GM18502 (cell line): ENCODE data around the gene C1QTNF8.

Source experiments
- ATAC-seq: cut with Tn5 transposase; IDR thresholded peaks from one replicate; pipeline ENCODE4 v1.9.1; 2021; ENCODE audit warnings: mild to moderate bottlenecking; ENCODE audit not compliant: unreplicated experiment, poor library complexity

The C1QTNF8 gene, protein sequence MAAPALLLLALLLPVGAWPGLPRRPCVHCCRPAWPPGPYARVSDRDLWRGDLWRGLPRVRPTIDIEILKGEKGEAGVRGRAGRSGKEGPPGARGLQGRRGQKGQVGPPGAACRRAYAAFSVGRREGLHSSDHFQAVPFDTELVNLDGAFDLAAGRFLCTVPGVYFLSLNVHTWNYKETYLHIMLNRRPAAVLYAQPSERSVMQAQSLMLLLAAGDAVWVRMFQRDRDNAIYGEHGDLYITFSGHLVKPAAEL

DNA sequence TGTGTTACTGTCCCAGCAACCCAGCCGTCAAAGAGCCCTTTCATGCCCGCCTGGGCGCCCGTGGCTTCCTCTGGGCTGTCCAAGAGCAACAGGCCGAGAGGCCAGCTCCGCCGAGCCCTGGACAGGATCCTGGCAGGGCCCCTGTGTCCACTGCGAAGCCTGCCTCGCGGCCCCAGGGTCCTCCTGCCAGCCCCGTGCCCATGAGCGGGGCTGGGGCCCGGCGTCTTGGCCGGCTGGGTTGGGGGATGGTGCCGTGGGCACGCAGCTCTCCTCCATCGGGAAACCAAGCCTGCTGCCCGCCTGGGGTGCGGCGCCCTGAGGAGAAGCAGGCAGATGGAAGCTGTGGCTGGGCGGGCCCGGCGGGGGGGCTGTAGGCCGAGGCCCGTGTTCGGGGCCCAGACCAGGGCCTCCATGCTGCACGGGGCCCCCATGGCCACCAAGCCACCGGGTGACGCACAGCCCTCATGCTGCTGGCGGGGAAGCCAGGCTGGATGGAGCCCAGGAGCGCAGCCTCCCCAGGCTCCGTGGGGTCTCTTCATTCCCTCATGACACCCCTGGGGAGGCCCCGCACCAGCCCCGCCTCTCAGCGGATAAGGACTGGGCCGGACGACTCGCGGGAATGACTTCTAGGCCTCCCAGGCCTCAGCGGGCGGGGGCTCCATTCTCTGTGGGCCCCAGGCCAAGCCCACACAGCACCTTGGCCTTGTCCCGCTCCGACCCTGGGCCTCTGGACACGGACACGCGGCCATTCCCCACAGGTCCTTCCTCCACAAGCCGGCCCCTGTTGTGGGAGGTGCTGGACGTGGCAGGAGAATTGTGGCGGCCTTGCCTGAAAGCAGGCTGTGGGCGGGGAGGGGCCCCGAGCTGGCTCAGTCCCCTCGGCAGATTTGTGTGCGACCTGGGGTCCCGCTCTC lies at the start of gene C1QTNF8:
TSS of gene C1QTNF8 (minus strand) at position 76 of the 914 bp plus-strand sequence. CDS start 1,322 bp downstream, outside the sequence.
- no peak for ATAC-seq

DNA sequence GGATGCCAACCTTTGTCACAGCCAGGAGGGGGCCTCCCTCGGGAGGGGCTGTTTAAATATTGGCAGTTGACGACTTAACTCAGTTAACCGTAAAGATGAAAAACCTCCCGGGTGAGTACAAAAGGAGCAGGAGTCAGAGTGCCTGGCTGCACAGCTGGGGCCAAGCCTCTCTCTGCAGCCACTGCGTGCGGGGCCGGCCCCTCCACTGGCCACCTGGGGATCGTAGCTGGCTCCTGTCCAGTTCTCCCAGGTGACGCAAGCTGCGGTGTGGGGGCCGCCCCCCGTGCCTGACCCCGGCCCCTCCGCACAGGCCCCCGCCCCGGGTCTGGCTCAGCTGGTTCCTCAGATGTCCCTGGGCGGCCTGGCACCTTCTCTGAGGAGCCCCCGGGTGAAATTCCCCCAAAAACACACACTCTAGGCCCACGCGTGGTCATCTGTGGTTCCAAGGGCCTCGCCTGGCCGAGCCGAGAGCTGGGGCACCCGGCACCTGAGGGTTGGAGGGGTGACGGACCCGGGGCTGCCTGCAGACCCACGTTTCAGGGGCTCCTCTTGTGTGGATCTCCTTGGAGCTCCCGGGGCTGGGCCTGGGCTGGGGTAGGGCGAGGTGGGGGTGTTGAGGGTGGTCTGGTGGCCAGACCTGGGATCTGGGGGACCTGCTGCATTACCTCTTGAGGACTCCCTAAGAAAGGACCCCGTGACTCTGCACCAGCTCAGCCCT lies 49.5 kb upstream of the C1QTNF8 start:
- ATAC-seq, result no peak

DNA sequence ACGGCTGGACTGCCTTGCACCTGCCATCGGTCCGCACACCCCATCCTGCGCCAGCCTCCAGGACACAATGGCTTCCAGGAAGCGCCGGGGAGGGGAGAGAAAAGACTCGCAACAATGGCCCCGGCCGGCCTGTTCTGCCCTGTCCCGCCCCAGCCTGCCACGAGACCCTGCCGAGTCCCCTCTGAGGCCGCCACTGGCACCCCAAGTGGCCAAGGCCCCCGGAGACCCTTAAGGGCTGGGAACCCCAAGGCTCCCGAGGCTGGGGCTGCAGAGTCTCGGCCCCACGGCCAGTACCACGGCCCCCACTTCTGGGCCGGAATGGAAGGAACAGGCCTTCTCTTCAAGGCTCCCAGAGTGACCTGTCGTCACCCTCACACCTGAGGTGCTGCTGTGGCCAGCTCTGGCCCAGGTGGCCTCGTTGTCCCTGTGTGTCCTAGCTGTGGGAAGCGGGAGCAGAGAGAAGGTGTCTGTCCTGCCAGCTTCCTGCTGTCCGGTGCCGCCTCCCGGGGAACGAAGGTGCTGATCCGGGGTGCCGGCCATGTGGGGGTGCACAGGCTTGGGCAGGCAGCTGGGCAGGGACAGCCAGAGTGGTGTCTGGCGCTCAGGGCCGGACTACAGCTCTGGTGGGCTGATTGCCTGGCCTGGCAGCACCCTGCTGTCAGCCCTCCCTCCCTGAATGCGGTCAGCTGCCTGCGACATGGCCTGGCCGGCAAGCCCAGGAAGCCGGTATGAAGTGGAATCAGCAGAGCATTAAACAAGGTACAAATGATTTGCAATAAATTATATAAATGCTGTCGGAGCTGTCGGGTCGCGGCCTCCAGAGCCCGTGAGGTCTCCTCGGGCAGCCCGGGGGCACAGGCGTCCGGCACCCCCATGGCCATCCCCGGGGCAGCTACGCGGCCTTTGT lies 48.7 kb upstream of the C1QTNF8 start:
- no peak for ATAC-seq

DNA sequence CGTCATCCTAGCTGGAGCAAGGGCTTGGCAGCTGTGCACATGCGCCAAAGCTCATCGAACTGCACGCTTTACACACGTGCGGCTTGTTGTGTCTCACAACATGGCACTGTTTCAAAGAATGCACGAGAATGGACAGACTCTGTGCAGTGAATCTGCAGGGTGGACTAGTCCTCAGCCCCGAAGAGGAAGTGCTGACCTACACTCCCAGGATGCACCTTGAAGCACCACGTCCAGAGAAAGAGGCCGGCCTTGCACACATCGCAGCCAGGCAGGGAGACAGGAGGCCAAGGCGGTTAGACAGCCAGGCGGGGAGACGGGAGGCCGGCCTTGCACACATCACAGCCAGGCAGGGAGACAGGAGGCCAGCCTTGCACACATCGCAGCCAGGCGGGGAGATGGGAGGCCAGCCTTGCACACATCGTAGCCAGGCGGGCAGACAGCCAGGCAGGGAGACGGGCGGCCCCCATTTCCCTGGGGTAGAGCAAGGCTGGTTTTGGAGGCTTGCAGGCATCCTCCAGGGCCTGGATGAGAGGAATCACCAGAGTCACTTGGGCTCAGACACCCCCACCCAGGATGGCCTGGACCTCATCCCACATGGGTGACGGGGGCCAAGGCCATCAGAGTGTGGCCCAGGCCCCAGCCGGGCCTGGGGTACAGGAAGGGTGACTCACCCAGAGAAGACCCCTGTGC lies 47.9 kb upstream of the C1QTNF8 start:
- no peak for ATAC-seq

DNA sequence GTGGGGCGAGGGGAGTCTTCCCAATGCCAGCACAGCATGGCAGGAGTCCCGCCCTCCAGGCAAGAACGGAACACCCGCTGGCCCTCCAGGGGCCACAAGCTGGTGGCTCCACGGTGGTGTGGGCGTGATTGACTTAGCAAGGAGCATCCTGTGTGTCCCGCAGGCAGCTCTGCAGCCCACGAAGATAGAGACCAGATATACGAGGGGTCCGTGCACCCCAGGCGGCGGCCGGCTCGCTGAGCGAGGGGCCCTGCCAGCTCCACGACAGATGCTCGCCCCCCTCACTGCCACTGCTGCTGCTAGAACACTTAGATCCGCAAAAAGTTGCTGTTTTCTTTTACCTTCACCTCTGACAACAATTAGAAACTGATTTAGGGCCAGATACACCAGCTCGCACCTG lies 46.9 kb upstream of the C1QTNF8 start:
- no peak for ATAC-seq

DNA sequence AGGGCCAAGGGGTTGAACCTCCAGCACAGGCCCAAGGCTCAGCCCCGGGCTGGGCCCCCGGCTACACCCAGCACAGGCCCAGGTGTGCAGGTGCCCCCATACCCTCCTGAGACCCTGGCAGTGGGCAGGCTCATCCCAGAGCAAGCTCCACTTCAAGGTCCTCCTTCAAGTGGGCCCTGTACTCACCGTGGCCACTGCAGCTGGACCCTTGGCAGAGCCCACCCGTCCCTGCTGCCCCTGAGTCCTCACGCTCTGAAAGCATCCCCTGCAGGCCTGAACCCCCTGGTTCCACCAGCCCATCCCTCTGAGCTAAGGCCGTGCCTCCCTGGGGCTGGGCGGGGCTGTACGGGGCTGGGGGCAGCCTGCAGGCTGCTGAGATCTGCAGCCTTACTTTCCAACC lies 45.7 kb upstream of the C1QTNF8 start:
- ATAC-seq, result no peak

DNA sequence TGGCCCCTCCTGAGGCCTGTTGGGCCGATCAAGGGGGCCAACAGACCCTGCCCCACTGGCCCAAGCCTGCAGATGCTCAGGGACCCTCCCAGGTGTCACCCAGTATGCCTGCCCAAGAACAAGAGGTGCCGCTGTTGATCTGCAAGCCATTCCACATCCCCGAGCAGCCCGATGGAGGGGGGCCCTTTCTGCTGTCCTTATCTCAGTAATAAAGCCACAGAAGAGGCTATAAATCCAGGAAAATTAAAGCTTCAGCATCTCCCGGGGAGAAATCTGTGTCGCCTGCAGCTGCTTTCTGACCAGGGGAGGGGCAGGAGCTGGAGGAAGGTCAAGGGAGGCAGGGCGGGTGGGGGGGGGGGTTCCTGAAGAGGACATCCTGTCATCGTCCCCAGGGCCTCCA lies 45.1 kb upstream of the C1QTNF8 start:
- no peak for ATAC-seq

DNA sequence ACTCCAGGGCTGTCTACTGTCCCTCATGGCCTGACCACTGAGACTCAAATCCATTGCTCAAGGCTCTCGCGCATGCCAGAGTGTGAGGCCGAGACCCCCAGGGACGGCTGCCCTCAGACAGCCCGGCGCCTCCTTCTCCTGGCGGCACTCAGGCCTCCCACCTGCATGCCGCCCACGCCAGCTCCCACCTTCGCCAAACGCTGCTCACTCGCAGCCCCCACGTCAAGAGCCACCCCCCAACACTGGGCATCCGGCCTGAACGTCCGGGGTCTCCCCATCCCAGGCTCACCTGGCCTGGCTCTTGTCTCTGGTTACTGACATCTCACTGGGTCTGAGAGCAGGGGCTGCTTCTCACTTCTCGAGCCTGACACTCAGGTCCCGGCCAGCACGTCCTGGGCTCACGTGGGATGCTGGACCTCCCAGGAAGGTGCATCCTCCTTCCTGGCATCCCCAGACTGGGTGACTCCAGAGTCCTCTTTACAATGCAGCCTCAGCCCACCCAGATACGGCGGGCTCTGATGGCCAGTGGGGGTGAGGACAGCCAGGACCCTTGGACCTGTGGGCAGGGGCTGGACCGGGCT lies 44.6 kb upstream of the C1QTNF8 start:
- ATAC-seq, result no peak

DNA sequence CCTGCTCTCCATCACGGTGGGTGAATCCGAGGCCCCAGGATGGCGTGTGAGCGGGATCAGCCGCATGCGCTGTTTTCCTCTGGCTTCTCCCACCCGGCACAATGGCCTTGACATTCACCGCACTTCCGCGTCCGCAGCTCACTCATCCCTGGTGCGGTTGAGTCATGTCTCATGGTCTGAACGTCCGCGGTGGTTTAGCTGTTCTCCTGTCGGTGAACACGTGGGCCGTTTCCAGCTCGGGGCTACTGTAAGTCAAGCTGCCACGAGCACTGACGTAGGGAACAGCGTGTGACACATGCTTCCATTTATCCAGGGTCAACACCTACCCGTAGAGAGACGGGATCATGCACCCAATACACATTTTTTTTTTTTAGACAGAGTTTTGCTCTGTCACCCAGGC lies 41.6 kb upstream of the C1QTNF8 start:
- no peak for ATAC-seq

DNA sequence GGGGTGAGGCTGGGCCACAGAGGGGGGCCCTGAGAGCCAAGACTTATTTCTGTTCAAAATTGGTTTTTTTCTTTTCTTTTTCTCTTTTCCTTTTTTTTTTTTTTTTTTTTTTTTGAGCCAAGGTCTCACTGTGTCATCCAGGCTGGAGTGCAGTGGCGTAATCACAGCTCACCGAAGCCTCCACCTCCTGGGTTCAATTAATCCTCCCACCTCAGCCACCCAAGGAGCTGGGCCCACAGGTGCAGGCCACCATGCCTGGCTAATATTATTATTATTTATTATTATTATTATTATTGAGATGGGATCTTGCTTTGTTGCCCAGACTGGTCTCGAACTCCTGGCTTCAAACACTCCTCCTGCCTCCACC lies 39.4 kb upstream of the C1QTNF8 start:
- no peak for ATAC-seq

DNA sequence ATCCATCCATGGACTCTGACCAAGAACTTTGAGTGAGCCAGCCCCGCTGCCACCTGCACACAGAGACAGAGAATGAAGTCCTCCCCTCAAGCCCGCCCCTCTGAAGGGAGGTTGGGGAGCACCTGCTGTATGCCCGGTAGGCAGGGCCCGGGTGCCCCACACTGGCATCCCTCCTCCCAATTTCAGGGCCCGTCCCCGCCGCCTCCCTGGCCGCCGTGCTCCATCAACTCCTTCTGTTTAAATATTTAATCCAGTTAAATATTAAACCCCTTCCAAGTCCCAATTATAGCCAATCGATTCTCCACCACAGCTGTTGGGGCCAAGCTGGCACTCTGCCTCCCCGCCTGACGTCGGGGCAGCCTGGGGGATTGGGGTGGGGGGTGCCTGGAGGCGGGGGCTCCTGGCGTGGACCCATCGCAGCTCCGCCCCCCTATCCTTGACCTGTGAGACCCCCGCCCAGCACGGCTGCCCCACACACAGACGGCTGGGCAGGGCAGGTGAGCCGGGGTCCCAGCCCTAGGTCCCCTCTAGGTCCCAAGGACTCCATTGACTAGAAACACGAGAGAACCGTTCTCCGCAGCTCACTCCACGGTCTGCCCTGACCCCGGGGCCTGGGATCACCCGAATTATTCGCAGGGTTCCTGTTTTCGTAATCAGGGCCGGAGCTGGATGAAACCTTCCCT lies 38.9 kb upstream of the C1QTNF8 start:
- ATAC-seq, result no peak

DNA sequence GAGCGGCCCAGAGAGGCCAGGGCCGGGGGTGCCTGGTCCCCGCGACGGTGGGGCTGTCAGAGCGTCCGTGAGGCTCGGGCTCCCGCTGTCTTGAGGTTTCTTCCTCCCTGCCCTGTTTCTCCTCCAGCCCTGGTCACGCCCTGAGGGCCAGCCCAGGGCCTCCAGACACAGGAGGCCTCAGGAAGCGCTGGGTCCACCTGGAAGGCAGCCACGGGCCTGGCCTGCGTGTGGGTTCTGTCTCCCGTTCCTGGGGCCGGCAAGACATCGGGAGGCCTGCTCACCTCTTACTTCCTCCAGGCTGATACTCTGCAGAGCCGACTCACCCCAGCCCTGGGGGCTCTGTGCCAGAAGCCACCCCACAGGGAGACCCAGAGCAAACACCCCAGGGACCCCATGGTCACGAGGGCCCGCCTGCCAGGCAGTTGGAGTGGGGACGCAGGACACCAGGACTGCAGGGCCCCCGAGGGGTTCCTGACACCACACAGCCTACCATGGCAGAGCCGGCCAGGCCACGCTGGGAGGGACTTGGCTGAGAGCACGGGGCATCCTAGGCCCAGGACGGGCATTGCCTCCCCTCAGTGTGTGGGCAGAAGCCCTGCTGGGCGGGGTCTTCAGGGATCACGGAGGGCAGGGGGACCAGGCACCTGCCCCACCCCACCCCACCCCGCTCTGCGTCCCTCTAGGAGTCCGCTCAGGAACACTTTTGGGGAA lies 37.9 kb upstream of the C1QTNF8 start:
- no peak for ATAC-seq

DNA sequence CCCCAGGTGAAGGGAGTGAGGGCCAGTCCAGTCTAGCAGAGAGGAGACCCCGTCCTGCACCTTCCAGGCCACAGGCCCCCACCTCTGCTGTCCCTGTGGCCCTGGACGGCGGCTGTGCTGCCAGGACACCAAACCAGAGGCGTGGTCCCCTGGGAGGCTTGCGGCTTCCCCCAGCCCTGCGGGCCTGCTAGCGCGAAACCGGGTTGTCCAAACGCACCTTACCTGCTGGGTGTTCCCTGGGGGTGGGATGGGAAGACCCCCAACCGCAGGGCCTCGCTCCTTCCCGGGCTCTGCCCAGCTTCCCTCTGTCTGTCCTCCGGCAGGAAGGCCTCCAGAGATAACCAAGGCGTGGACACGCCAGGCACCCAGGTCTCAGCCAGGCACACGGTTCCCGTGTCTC lies 37.2 kb upstream of the C1QTNF8 start:
- no peak for ATAC-seq

DNA sequence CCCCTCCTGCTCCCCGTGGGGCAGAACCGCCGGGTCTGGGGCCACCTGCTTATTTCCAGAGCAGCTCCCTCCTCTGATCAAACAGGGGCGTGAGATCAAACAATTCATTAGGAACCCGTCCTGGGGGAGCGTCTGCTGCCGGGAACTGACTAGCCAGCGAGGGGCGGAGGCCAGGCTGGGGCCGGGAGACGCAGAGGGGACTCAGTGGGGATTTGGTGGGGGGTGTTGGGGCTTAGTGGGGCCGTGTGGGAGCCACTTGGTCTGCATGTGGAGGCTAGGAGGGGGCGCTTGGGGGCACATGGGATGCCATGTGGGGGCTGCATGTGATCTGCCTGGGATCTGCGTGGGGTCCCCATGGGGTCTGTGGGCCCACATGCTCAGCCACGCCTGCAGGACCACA lies 36.4 kb upstream of the C1QTNF8 start:
- no peak for ATAC-seq

DNA sequence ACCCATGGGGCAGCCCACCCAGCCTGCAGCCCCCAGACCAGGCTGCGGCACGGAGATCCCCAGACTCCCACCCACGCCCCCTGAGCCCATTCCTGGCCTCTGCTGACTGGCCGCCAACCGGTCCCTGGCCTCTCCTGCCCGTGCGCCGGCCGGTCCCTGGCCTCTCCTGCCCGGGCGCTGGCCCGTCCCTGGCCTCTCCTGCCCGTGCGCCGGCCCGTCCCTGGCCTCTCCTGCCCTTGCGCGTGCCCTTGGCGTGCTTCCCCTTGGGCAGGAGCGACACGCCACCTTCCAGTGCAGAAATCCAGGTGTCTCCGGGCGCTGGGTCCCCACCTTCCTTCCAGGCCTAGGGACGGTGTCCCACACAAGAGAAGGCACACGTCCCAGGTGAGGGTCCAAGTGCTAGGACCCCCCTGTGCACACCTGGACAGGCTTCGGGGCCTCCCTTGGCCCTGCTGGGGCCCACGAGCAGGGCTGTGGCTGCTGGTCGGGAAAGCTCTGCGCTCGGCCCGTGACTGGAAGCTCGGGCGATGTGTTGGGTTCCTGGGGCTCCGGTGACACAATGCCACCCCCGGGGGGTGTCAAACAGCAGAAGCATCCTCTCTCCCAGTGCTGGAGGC lies 35.4 kb upstream of the C1QTNF8 start:
- no peak for ATAC-seq

DNA sequence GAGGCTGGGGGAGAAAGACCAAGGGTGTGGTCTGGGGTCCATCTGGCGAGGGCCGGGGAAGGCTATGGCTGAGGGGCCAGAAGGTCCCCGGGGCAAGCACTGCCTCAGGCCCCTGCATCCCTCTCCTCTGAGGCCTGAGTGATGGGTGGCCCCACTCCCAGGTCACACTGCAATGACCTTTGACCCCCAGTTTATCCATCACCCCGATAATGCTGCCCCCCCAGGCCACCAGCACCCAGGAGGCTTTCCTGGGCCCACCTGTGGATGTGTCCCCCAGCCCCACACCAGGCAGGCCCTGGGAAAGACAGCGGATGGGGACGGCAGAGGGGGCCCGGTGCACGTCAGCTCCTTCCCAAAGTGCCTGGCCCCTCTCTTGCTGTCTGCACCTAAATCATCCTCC lies 34.3 kb upstream of the C1QTNF8 start:
- ATAC-seq, result no peak

DNA sequence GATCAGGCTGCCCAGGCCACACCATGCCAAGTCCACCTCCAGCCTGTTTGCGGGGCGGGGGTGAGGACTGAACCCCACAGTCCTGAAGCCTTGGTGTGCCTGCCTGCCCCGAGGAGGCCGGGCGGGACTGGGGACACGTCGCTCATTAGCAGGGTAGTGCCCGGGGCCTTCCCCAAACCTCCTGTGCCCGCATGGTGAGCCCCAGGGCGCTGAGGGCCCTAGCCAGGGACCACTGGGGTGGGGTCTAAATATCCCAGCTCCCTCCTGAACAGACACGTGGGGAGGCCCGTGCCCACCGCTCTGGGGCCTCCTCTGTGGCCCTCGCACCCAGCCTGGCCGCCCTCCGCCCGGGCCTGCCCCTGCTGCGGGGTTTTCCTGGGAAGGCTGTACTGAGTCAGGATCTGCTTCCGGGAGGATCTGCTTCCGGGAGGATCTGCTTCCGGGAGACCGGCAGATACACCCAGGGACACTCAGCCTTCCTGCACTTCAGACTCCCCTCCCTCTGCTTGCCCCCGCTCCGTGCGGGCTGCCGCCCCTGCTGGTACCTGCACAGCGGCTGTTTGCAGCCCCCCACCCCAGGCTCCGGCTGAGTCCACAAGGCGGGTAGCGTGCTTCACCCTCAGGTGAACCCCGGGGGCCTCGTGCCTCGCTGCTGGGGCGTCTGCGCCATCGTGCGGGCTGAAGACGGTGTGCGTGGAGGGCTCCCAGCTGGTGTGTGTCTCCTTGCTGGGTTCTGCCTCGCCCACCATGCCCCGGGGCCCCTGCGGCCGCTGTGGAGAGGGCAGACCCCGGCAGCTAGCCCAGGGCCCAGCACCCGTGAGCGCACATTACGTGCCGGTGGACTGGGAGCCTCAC lies 33.3 kb upstream of the C1QTNF8 start:
- no peak for ATAC-seq
